Breast epithelium (tissue), 3 donors: Measurements from ENCODE around the gene CCNH.

Source experiments
- CTCF ChIP-seq, 3 donors: fragments of 450-650 bp; IDR thresholded peaks; one replicate each; pipeline ENCODE4 v1.5.1; 2016 to 2017; ENCODE audit warnings: antibody characterized with exemption in 3 of 3, mild to moderate bottlenecking in 3 of 3, moderate library complexity in 3 of 3
- POLR2AphosphoS5 ChIP-seq, 3 donors: sonication (generic); formaldehyde crosslinking; IDR thresholded peaks; one replicate each; pipeline ENCODE4 v1.6.1; 2017; ENCODE audit warnings: antibody characterized with exemption in 3 of 3

GRCh38 chr5:87392170-87392569 is 20.6 kb downstream of the CCNH start:
- TF ChIP-seq CTCF (IDR thresholded peaks at IDR 0.05) (no peak), POLR2AphosphoS5 (IDR thresholded peaks at IDR 0.05) (no peak)
